Trophoblast cell (in vitro differentiated cells and primary cell): Measurements from ENCODE around the gene MYBBP1A.

Source experiments
- DNase-seq, 2 donors: peaks; one replicate each; pipeline ENCODE4 v3.0.0-alpha.2; 2016
- H2AFZ ChIP-seq: 2 replicates; pipeline ENCODE4 v1.6.1; 2013; ENCODE audit warnings: low read length, moderate library complexity, mild to moderate bottlenecking; ENCODE audit not compliant: insufficient read depth, poor library complexity
- H2AK5ac ChIP-seq: 2 replicates; pipeline ENCODE4 v1.6.1; 2013; ENCODE audit warnings: mild to moderate bottlenecking, low read length
- H2BK120ac ChIP-seq: 2 replicates; pipeline ENCODE4 v1.6.1; 2013; ENCODE audit warnings: low read length, mild to moderate bottlenecking, moderate library complexity; ENCODE audit not compliant: insufficient read depth, poor library complexity
- H2BK12ac ChIP-seq: 2 replicates; pipeline ENCODE4 v1.6.1; 2013; ENCODE audit warnings: mild to moderate bottlenecking, low read length, moderate library complexity
- H2BK5ac ChIP-seq: 2 replicates; pipeline ENCODE4 v1.6.1; 2013; ENCODE audit warnings: low read length, low read depth, moderate library complexity, mild to moderate bottlenecking; ENCODE audit not compliant: poor library complexity
- H3K14ac ChIP-seq: 2 replicates; pipeline ENCODE4 v1.6.1; 2013; ENCODE audit warnings: mild to moderate bottlenecking, low read length
- H3K18ac ChIP-seq: 2 replicates; pipeline ENCODE4 v1.6.1; 2013; ENCODE audit warnings: mild to moderate bottlenecking, low read length
- H3K23ac ChIP-seq: 2 replicates; pipeline ENCODE4 v1.6.1; 2013; ENCODE audit warnings: low read length
- H3K27ac ChIP-seq: 2 replicates; pipeline ENCODE4 v1.5.1; 2013; ENCODE audit warnings: low read depth, mild to moderate bottlenecking, inconsistent platforms, low read length, moderate library complexity
- H3K27me3 ChIP-seq: 2 replicates; pipeline ENCODE4 v1.6.1; 2013; ENCODE audit warnings: inconsistent platforms, mild to moderate bottlenecking, low read length, moderate library complexity; ENCODE audit not compliant: insufficient read depth
- H3K36me3 ChIP-seq, 2 experiments: 1 replicate in 1 of 2; 2 replicates in 1 of 2; pipeline ENCODE4 v1.6.1; 2013; ENCODE audit warnings: low read length in 2 of 2, mild to moderate bottlenecking in 2 of 2, moderate library complexity in 1 of 2; ENCODE audit not compliant: insufficient read depth in 2 of 2, control insufficient read depth in 1 of 2
- H3K4ac ChIP-seq: 2 replicates; pipeline ENCODE4 v1.6.1; 2013; ENCODE audit warnings: low read depth, mild to moderate bottlenecking, low read length, moderate library complexity
- H3K4me1 ChIP-seq, 2 experiments: 1 replicate in 1 of 2; 2 replicates in 1 of 2; pipeline ENCODE4 v1.6.1; 2013; ENCODE audit warnings: low read length in 2 of 2, mild to moderate bottlenecking in 2 of 2, moderate library complexity in 1 of 2; ENCODE audit not compliant: insufficient read depth in 2 of 2, control insufficient read depth in 1 of 2
- H3K4me2 ChIP-seq: 2 replicates; pipeline ENCODE4 v1.6.1; 2013; ENCODE audit warnings: inconsistent platforms, mild to moderate bottlenecking, low read length, moderate library complexity
- H3K4me3 ChIP-seq: 2 replicates; pipeline ENCODE4 v1.5.1; 2013; ENCODE audit warnings: mild to moderate bottlenecking, low read depth, low read length, inconsistent platforms
- H3K79me1 ChIP-seq: one replicate; pipeline ENCODE4 v1.6.1; 2013; ENCODE audit warnings: low read length
- H3K79me2 ChIP-seq: 2 replicates; pipeline ENCODE4 v1.6.1; 2013; ENCODE audit warnings: low read length, mild to moderate bottlenecking; ENCODE audit not compliant: control insufficient read depth, insufficient read depth, poor library complexity
- H3K9ac ChIP-seq: 2 replicates; pipeline ENCODE4 v1.6.1; 2013; ENCODE audit warnings: mild to moderate bottlenecking, low read length
- H3K9me3 ChIP-seq: 2 replicates; pipeline ENCODE4 v1.6.1; 2013; ENCODE audit warnings: low read depth, mild to moderate bottlenecking, control low read depth, inconsistent platforms, low read length; ENCODE audit not compliant: insufficient read depth
- H4K12ac ChIP-seq: 2 replicates; pipeline ENCODE4 v1.6.1; 2013; ENCODE audit warnings: low read depth, mild to moderate bottlenecking, low read length, moderate library complexity
- H4K8ac ChIP-seq: 2 replicates; pipeline ENCODE4 v1.6.1; 2013; ENCODE audit warnings: low read depth, mild to moderate bottlenecking, low read length, moderate library complexity
- H4K91ac ChIP-seq: one replicate; pipeline ENCODE4 v1.6.1; 2013; ENCODE audit warnings: low read depth, mild to moderate bottlenecking, low read length, moderate library complexity
- WGBS: extraction: QIAGEN DNeasy Blood & Tissue Kit; methylation state at CpG from one replicate; pipeline ENCODE4 v1.1.7; 2013; ENCODE audit warnings: missing lambda C conversion rate; ENCODE audit not compliant: insufficient read length, insufficient coverage; ENCODE audit errors: extremely low coverage; 5-methylcytosine and 5-hydroxymethylcytosine counted together

MYBBP1A gene

DNA sequence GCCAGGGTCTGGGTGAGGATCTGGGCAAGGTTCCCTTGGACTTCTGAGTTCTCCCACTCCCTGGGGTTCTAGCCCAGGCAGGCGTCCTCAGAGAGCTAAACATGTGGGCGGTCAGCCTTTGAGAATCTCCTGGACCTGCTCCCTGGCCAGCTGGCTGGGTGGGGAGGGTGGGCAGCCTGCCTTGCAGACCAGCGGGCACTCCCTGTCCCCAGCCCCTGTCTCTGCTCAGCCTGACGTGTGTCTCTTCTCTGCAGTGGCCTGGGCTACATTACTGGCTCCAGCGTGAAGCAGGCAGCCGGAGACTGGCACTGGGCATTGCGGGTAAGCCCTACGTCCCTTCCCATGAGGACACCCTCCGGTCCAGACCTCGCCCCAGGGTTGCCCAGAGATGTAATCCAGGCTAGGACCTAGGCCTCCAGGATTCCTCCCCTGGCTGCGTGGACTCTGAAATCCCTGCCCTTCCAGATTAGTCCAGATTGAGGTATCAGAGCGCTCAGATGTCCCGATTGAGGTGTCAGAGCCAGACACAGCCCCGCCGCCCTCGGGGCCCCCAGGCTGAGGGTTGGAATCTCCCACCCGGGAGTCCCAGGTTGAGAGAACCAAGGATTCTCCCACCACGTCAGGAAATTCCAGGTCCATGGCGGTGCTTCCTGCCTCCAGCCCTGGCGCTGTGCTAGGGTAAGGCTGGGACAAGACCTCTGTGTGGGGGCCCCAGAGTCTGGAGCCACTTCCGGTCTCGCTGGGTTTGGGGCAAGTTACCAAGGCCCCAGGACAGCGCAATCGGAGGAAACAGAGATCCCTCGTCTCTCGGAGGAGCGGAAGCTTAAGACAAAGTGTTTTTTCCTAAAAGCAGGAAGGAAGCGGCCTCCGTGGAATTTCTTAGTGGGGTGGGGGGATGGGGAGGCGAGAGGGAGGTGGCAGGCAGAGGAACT is 24.1 kb downstream of the MYBBP1A start:
- H4K91ac ChIP-seq, result no peak overlapping the region
- no peak overlapping the region for H3K9ac ChIP-seq
- no peaks in the 10 kb centered on the region for H3K27me3 ChIP-seq
- H3K4me3 ChIP-seq, result no peak overlapping the region
- no peak overlapping the region for H2BK5ac ChIP-seq
- WGBS, result no CpG with 5 or more reads among the region's 30 CpGs
- no peak overlapping the region for H3K4ac ChIP-seq
- DNase-seq, result no peak
- H3K27ac ChIP-seq, result no peak overlapping the region
- no peak overlapping the region for H3K14ac ChIP-seq
- H3K18ac ChIP-seq, result peak overlapping the region; percentile 30
- no peak overlapping the region for H3K4me2 ChIP-seq
- H2BK120ac ChIP-seq, result no peak overlapping the region
- H3K9me3 ChIP-seq, result no peaks in the 10 kb centered on the region
- H3K23ac ChIP-seq, result no peak overlapping the region
- peaks cover 83 to 85% of the 10 kb centered on the region in 2 experiments for H3K36me3 ChIP-seq
- peaks cover 0 to 2% of the 10 kb centered on the region in 2 experiments for H3K4me1 ChIP-seq
- no peaks in the 10 kb centered on the region for H3K79me2 ChIP-seq
- no peak overlapping the region for H4K8ac ChIP-seq
- no peak overlapping the region for H2BK12ac ChIP-seq
- no peaks in the 10 kb centered on the region for H3K79me1 ChIP-seq
- no peak overlapping the region for H2AK5ac ChIP-seq
- H4K12ac ChIP-seq, result no peak overlapping the region
- H2AFZ ChIP-seq, result no peak overlapping the region

DNA sequence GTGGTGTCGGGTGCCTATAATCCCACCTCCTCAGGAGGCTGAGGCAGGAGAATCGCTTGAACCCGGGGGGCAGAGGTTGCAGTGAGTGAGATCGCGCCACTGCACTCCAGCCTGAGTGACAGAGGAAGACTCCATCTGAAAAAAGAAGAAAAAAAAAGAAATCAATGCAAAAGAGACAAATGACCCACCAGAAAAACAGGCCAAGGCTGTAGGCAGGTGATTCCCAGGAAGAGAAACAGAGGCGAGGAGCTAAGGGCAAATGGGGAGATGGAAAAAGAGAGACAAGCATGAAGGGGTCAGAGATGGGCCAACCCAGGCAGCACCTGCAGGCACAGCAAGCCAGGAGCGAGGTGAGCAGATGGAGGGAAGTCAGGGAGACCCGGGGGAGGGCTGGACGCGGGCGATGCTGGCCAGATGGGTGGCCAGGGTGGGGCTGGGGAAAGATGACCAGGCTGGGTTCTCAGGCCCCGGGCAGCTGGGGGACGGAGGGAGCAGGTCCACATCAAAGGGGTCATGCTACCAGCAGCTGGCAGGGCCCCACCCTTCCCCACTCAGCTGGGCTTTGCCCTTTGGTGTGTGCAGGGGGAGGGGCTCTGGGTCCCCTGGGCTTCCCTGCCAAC is 25.5 kb downstream of the MYBBP1A start:
- no peaks in the 10 kb centered on the region for H3K27me3 ChIP-seq
- no peaks in the 10 kb centered on the region for H3K9me3 ChIP-seq
- no peak overlapping the region for H3K27ac ChIP-seq
- H2AFZ ChIP-seq, result no peak overlapping the region
- H3K9ac ChIP-seq, result no peak overlapping the region
- peaks cover 83 to 88% of the 10 kb centered on the region in 2 experiments for H3K36me3 ChIP-seq
- H3K4me3 ChIP-seq, result no peak overlapping the region
- no peak overlapping the region for H2BK120ac ChIP-seq
- no peak overlapping the region for H4K91ac ChIP-seq
- no peak overlapping the region for H2AK5ac ChIP-seq
- no peak overlapping the region for H2BK12ac ChIP-seq
- H3K79me2 ChIP-seq, result no peaks in the 10 kb centered on the region
- no peak overlapping the region for H3K4ac ChIP-seq
- no peak overlapping the region for H3K18ac ChIP-seq
- no peak for DNase-seq
- peaks cover 0 to 2% of the 10 kb centered on the region in 2 experiments for H3K4me1 ChIP-seq
- H4K8ac ChIP-seq, result no peak overlapping the region
- no CpG with 5 or more reads among the region's 13 CpGs for WGBS
- no peak overlapping the region for H3K23ac ChIP-seq
- no peak overlapping the region for H4K12ac ChIP-seq
- no peak overlapping the region for H2BK5ac ChIP-seq
- H3K4me2 ChIP-seq, result no peak overlapping the region
- no peak overlapping the region for H3K14ac ChIP-seq
- no peaks in the 10 kb centered on the region for H3K79me1 ChIP-seq

- DNase-seq, result no peak
- no peak overlapping the region for H3K23ac ChIP-seq
- H3K18ac ChIP-seq, result no peak overlapping the region
- H2BK120ac ChIP-seq, result no peak overlapping the region
- no peak overlapping the region for H4K91ac ChIP-seq
- H2BK5ac ChIP-seq, result no peak overlapping the region
- peaks cover 81 to 83% of the 10 kb centered on the region in 2 experiments for H3K36me3 ChIP-seq
- no peak overlapping the region for H3K4me2 ChIP-seq
- H4K8ac ChIP-seq, result no peak overlapping the region
- peaks cover 0 to 2% of the 10 kb centered on the region in 2 experiments for H3K4me1 ChIP-seq
- no peak overlapping the region for H4K12ac ChIP-seq
- no peak overlapping the region for H2AK5ac ChIP-seq
- no CpG with 5 or more reads among the region's 12 CpGs for WGBS
- H2AFZ ChIP-seq, result no peak overlapping the region
- H3K79me1 ChIP-seq, result no peaks in the 10 kb centered on the region
- H3K9ac ChIP-seq, result no peak overlapping the region
- H3K79me2 ChIP-seq, result no peaks in the 10 kb centered on the region
- no peak overlapping the region for H3K27ac ChIP-seq
- no peak overlapping the region for H2BK12ac ChIP-seq
- H3K4me3 ChIP-seq, result no peak overlapping the region
- no peak overlapping the region for H3K4ac ChIP-seq
- H3K27me3 ChIP-seq, result no peaks in the 10 kb centered on the region
- no peaks in the 10 kb centered on the region for H3K9me3 ChIP-seq
- H3K14ac ChIP-seq, result no peak overlapping the region
These were observed 27.5 kb downstream of the MYBBP1A start for GRCh38 chr17:4527566-4528125.

GRCh38 chr17:4527134-4527533 is 28.1 kb downstream of the MYBBP1A start:
- Histone ChIP-seq H3K18ac (no peak overlapping the region), H3K9ac (no peak overlapping the region), H3K27ac (no peak overlapping the region), H3K9me3 (no peaks in the 10 kb centered on the region), H3K4me1 (peaks cover 0 to 2% of the 10 kb centered on the region in 2 experiments), H3K4me2 (no peak overlapping the region), H4K8ac (no peak overlapping the region), H4K12ac (no peak overlapping the region), H2AFZ (no peak overlapping the region), H3K4me3 (no peak overlapping the region), H3K4ac (no peak overlapping the region), H3K36me3 (peaks cover 81 to 83% of the 10 kb centered on the region in 2 experiments), H2BK120ac (no peak overlapping the region), H3K27me3 (no peaks in the 10 kb centered on the region), H4K91ac (no peak overlapping the region), H2BK5ac (no peak overlapping the region), H2AK5ac (no peak overlapping the region), H2BK12ac (no peak overlapping the region), H3K79me1 (no peaks in the 10 kb centered on the region), H3K14ac (no peak overlapping the region), H3K23ac (no peak overlapping the region), H3K79me2 (no peaks in the 10 kb centered on the region)
- no peak for DNase-seq
- WGBS, result no CpG with 5 or more reads among the region's 1 CpG
